Kidney (tissue), 14 donors: ENCODE measurements around the gene METTL27. TPM values are rescaled to one million over a fixed set of nuclear protein-coding genes. Genes with fewer than 3 reads are reported as not detected.
"Not testable (repeated sequence)": the region's sequence is repeated elsewhere in the genome, so short reads cannot be mapped to it uniquely, and the experiment has no call there.

Experiments
- DNase-seq, 5 donors: peaks; one replicate each; pipeline ENCODE4 v3.0.0-alpha.2; 2013 to 2020
- FAIRE-seq: peaks from 2 replicates; lab custom pipeline; 2012; peaks lifted over from hg19 to GRCh38; lab: Jason Lieb, UNC
- H3K27ac ChIP-seq, 2 donors: one replicate each; pipeline ENCODE4 v1.7.0; 2013; ENCODE audit warnings: low read depth in 2 of 2, low read length in 2 of 2, inconsistent platforms in 1 of 2
- H3K27me3 ChIP-seq: one replicate; pipeline ENCODE4 v1.7.1; 2013; ENCODE audit warnings: low read length, inconsistent platforms; ENCODE audit not compliant: control insufficient read depth, insufficient read depth
- H3K36me3 ChIP-seq, 3 donors: one replicate each; pipeline versions ENCODE4 v1.7.0 to v1.7.1; 2013; ENCODE audit warnings: low read length in 3 of 3, control low read depth in 1 of 3, inconsistent platforms in 1 of 3; ENCODE audit not compliant: insufficient read depth in 3 of 3, control insufficient read depth in 2 of 3
- H3K4me1 ChIP-seq, 3 donors: one replicate each; pipeline versions ENCODE4 v1.7.0 to v1.7.1; 2013; ENCODE audit warnings: low read length in 3 of 3, inconsistent platforms in 1 of 3, low read depth in 1 of 3; ENCODE audit not compliant: control insufficient read depth in 2 of 3, insufficient read depth in 2 of 3
- H3K4me3 ChIP-seq, 3 donors: one replicate each; pipeline versions ENCODE4 v1.7.0 to v1.8.1; 2013; ENCODE audit warnings: low read length in 3 of 3, control low read depth in 1 of 3, inconsistent platforms in 1 of 3
- H3K9ac ChIP-seq, 3 donors: one replicate each; pipeline versions ENCODE4 v1.7.0 to v1.7.1; 2013; ENCODE audit warnings: low read length in 3 of 3, control low read depth in 1 of 3, inconsistent platforms in 1 of 3
- H3K9me3 ChIP-seq, 3 donors: one replicate each; pipeline versions ENCODE4 v1.7.0 to v1.7.1; 2013; ENCODE audit warnings: low read length in 3 of 3, control low read depth in 1 of 3, inconsistent platforms in 1 of 3; ENCODE audit not compliant: control insufficient read depth in 2 of 3, insufficient read depth in 1 of 3
- CTCF ChIP-seq: IDR thresholded peaks from 3 replicates; pipeline ENCODE4 v1.5.1; 2012; ENCODE audit warnings: mild to moderate bottlenecking, moderate library complexity, borderline replicate concordance; ENCODE audit not compliant: insufficient read depth; ENCODE audit errors: extremely low read depth
- intact Hi-C: fragments of 100-400 bp; cut with DNase I; formaldehyde crosslinking; loops from one replicate; pipeline ENCODE4 v1.11.1; 2022
- polyA plus RNA-seq: library from polyadenylated mRNA; stranded (reverse); fragments of 350-450 nt; fragmentation: Illumina TruSeq; extraction: RNeasy Lipid Tissue Mini Kit (QIAGEN cat#74804); gene quantifications from one replicate; pipeline ENCODE4 v1.2.3, GENCODE V29; 2014; ENCODE audit warnings: low read depth, low replicate concordance; ENCODE audit not compliant: insufficient read depth
- total RNA-seq: library from RNA; stranded (reverse); fragmentation: NEBNext Ultra II Directional; extraction: Animal tissue kit (Norgen Biotek cat#: 25700); gene quantifications from one replicate; pipeline ENCODE4 v1.2.1, GENCODE V29; 2021
- donor health status: control.
- donor health status: control.
- donor health status: control.
- donor health status: control.
- donor health status: control.
- donor health status: DM: yes; HTN: yes; CAD: no.
- donor health status: Normal renal cell carcinoma (clear cell type).

The METTL27 gene
- total and polyA plus RNA-seq, 2 donors from 2014 or later = 12.9 to 19.3 TPM

- intact Hi-C loops = no loop called here
- TF ChIP-seq CTCF = no peak
- Histone ChIP-seq H3K4me1 (no peaks in the 10 kb centered on the region), H3K4me3 (no peak overlapping the region), H3K36me3 (no peaks in the 10 kb centered on the region), H3K27ac (no peak overlapping the region), H3K9me3 (no peaks in the 10 kb centered on the region), H3K9ac (no peak overlapping the region), H3K27me3 (no peaks in the 10 kb centered on the region)
- FAIRE-seq = peak; percentile 23
- no peak for DNase-seq
These were observed 40.7 kb downstream of the METTL27 start for GRCh38 chr7:73801577-73801976.

DNA sequence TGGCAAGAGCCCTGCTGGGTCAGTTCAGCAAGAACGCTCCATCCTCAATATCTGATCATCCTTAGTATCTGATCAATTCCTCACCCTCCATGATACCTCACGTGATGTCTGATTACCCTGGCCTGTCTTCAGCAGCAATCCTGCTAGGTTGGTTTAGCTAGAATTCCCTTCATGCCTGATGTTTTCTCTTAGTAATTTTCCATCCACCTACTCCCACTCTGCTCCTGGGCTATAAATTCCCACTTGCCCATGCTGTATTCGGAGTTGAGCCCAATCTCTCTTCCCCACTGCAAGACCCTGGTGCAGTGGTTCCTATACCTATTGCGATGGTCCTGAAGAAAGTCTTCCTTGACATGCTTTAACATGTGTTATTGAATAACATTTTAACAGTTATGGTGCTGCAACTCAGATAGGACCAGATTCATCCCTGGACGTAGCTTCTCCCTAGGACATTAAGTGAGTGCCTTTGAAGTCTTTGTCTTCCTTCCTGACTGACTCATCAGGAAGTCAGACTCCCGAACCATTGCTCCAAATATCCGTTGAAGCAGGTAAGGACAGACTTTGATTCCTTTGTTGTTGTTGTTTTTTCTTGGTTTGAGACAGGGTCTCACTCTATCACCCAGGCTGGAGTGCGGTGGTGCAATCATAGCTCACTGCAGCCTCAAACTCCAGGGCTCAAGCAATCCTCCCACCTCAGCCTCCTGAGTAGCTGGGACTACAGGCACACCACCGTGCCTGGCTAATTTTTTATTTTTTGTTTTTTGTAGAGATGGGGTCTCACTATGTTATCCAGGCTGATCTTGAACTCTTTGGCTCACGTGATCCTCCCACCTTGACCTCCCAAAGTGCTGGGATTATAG is 42.8 kb downstream of the METTL27 start:
- no peak for TF ChIP-seq CTCF
- no peaks in the 10 kb centered on the region for H3K4me1 ChIP-seq
- H3K4me3 ChIP-seq = no peak overlapping the region
- H3K9me3 ChIP-seq = no peaks in the 10 kb centered on the region
- no peaks in the 10 kb centered on the region for H3K27me3 ChIP-seq
- DNase-seq (peak in 1 of 5 donors; percentile 18), FAIRE-seq (no peak)
- no peak overlapping the region for H3K9ac ChIP-seq
- no peak overlapping the region for H3K27ac ChIP-seq
- intact Hi-C loops = no loop called here
- H3K36me3 ChIP-seq = no peaks in the 10 kb centered on the region

- H3K27me3 ChIP-seq, H3K4me1 ChIP-seq, H3K27ac ChIP-seq, FAIRE-seq, DNase-seq, H3K4me3 ChIP-seq, H3K9me3 ChIP-seq, H3K9ac ChIP-seq, intact Hi-C loops, H3K36me3 ChIP-seq: not testable (repeated sequence)
These were observed 45.1 kb downstream of the METTL27 start for GRCh38 chr7:73797176-73797575.

DNA sequence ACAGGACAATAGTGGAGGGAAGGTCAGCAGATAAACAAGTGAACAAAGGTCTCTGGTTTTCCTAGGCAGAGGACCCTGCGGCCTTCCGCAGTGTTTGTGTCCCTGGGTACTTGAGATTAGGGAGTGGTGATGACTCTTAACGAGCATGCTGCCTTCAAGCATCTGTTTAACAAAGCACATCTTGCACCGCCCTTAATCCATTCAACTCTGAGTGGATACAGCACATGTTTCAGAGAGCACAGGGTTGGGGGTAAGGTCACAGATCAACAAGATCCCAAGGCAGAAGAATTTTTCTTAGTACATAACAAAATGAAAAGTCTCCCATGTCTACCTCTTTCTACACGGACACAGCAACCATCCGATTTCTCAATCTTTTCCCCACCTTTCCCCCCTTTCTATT is 45.7 kb downstream of the METTL27 start:
- H3K27me3 ChIP-seq, H3K9me3 ChIP-seq, H3K4me3 ChIP-seq, H3K4me1 ChIP-seq, H3K27ac ChIP-seq, DNase-seq, H3K9ac ChIP-seq, intact Hi-C loops, H3K36me3 ChIP-seq, FAIRE-seq: not testable (repeated sequence)

DNA sequence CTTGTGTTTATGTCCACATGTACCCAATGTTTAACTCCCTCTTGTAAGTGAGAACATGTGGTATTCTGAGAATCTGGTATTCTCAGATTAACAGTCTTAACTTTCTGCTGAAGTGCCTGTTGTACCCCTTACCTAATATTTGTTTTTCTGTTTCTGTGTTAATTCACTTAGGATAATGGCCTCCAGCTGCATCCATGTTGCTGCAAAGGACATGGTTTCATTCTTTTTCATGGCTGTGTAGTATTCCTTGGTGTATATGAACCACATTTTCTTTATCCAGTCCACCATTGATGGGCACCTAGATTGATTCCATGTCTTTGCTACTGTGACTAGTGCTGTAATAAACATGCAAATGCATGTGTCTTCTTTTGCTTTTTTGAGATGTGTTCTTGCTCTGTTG is 47.1 kb downstream of the METTL27 start:
- H3K4me1 ChIP-seq, H3K9me3 ChIP-seq, intact Hi-C loops, H3K36me3 ChIP-seq, FAIRE-seq, H3K4me3 ChIP-seq, DNase-seq, H3K27me3 ChIP-seq, H3K9ac ChIP-seq, H3K27ac ChIP-seq: not testable (repeated sequence)

DNA sequence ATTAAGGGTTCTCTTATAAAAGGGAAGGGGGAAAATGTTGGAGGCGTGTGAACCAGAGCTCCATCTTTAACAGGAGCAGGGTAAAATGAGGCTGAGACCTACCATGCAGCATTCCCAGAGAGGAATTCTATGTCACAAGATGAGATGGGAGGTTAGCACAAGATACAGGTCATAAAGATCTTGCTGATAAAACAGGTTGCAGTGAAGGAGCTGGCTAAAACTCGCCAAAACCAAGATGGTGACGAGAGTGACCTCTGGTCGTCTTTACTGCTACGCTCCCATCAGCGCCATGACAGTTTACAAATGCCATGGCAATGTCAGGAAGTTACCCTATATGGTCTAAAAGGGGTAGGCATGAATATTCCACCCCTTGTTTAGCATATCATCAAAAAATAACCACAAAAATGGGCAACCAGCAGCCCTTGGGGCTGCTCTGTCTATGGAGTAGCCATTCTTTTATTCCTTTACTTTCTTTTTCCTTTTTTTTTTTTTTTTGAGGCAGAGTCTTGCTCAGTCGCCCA is 51.1 kb downstream of the METTL27 start:
- H3K36me3 ChIP-seq, H3K27ac ChIP-seq, intact Hi-C loops, H3K9me3 ChIP-seq, H3K4me3 ChIP-seq, FAIRE-seq, H3K4me1 ChIP-seq, H3K9ac ChIP-seq, H3K27me3 ChIP-seq: not testable (repeated sequence)
- DNase-seq = peak in 1 of 5 donors; percentile 10
